HG02870 (cell line): ENCODE measurements around the gene NHLRC4.

ENCODE experiments used
- ATAC-seq: cut with Tn5 transposase; IDR thresholded peaks from one replicate; pipeline ENCODE4 v1.9.1; 2021; ENCODE audit warnings: mild to moderate bottlenecking, moderate library complexity; ENCODE audit not compliant: unreplicated experiment

Gene NHLRC4

GRCh38 chr16:565419-566330, 1.1 kb upstream of the NHLRC4 start:
- no peak for ATAC-seq

- ATAC-seq, result no peak
Measured at GRCh38 chr16:567373-568256, 810 bp downstream of the NHLRC4 start.

GRCh38 chr16:568401-569258, 1.8 kb downstream of the NHLRC4 start:
- no peak for ATAC-seq

GRCh38 chr16:569445-570254, 2.8 kb downstream of the NHLRC4 start, which contains the start of gene PIGQ:
Gene PIGQ, plus strand, starts transcription at chr16:569968. Its CDS starts 4,107 bp downstream, at chr16:574075.
- ATAC-seq, result no peak

GRCh38 chr16:572865-573650, 6.3 kb downstream of the NHLRC4 start:
- ATAC-seq, result no peak

- no peak for ATAC-seq
Measured at GRCh38 chr16:574021-574760, 7.4 kb downstream of the NHLRC4 start.

- ATAC-seq, result no peak
Measured at GRCh38 chr16:575354-576196, 8.8 kb downstream of the NHLRC4 start.

- no peak for ATAC-seq
Measured at GRCh38 chr16:576197-576822, 9.5 kb downstream of the NHLRC4 start.

- no peak for ATAC-seq
Measured at GRCh38 chr16:576823-577201, 10.0 kb downstream of the NHLRC4 start.

- no peak for ATAC-seq
Measured at GRCh38 chr16:577796-578195, 11.0 kb downstream of the NHLRC4 start.

GRCh38 chr16:578232-578869, 11.5 kb downstream of the NHLRC4 start:
- no peak for ATAC-seq

- ATAC-seq, result no peak
Measured at GRCh38 chr16:578870-579405, 12.1 kb downstream of the NHLRC4 start.

- ATAC-seq, result no peak
Measured at GRCh38 chr16:580141-580945, 13.5 kb downstream of the NHLRC4 start.

- ATAC-seq, result no peak
Measured at GRCh38 chr16:580946-581498, 14.2 kb downstream of the NHLRC4 start.

- ATAC-seq, result no peak
Measured at GRCh38 chr16:582218-582613, 15.4 kb downstream of the NHLRC4 start.
